Nephron progenitor cell (in vitro differentiated cells): ENCODE measurements around the gene HHATL.

Experiments used
- DNase-seq: peaks from one replicate; pipeline ENCODE4 v3.0.0; 2021
- H3K27ac Mint-ChIP-seq: 2 replicates; pipeline ENCODE4 v1.8.0; 2021; ENCODE audit warnings: mild to moderate bottlenecking, moderate library complexity, mixed read lengths
- H3K27me3 Mint-ChIP-seq: 2 replicates; pipeline ENCODE4 v1.8.0; 2021; ENCODE audit warnings: mild to moderate bottlenecking, low read depth, mixed read lengths; ENCODE audit not compliant: poor library complexity
- H3K36me3 Mint-ChIP-seq: 2 replicates; pipeline ENCODE4 v1.8.0; 2021; ENCODE audit warnings: low read depth, mixed read lengths
- H3K4me1 Mint-ChIP-seq: 2 replicates; pipeline ENCODE4 v1.8.0; 2021; ENCODE audit warnings: mixed read lengths
- H3K4me3 Mint-ChIP-seq: 2 replicates; pipeline ENCODE4 v1.8.0; 2021; ENCODE audit warnings: mild to moderate bottlenecking, moderate library complexity, mixed read lengths
- H3K9me3 Mint-ChIP-seq: 2 replicates; pipeline ENCODE4 v1.8.0; 2021; ENCODE audit warnings: mild to moderate bottlenecking, moderate library complexity, mixed read lengths
- CTCF ChIP-seq: fragments of 200-600 bp; sonication (generic); IDR thresholded peaks from 2 replicates; pipeline ENCODE4 v1.5.0; 2021; ENCODE audit warnings: antibody characterized with exemption

Gene HHATL

DNA sequence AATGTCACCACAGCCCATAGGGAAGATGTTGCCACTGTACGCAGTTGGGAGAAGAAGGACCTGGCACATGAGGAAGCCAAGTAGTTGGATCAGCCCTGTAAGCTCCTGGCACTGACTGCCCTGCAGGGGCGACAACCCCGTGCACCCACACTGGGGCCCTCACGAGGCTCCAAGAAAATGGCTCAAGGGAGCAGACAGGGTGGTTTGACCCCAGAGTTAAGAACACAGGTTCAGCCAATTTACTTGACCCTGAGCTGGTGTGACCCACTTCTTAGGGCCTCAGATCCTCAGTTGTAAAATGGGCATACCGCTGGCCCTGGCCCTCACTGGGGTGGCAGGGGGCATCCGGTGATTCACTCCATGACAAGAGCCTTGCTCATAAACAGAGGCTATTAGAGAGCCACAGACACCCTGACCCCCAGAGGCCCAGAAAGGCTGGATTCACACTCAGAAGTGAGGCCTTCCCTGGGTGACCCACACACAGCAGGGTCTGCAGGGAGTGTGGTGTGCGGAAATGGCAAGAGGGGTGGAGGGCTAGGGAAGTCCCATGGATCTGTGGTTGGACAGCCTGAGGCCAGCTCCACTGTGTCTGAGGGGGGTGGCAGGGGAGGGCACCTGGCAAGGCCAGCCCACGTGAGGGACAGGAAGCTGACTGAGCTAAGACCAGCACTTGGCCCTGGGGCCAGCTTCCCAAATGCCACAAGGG, 1.7 kb upstream of the HHATL start:
- TF ChIP-seq CTCF: no peak
- Mint-ChIP-seq H3K4me1 (peaks cover 6% of the 10 kb centered on the region), H3K36me3 (no peaks in the 10 kb centered on the region), H3K9me3 (no peaks in the 10 kb centered on the region), H3K27me3 (peaks cover 24% of the 10 kb centered on the region), H3K4me3 (no peak overlapping the region), H3K27ac (no peak overlapping the region)
- no peak for DNase-seq

DNA sequence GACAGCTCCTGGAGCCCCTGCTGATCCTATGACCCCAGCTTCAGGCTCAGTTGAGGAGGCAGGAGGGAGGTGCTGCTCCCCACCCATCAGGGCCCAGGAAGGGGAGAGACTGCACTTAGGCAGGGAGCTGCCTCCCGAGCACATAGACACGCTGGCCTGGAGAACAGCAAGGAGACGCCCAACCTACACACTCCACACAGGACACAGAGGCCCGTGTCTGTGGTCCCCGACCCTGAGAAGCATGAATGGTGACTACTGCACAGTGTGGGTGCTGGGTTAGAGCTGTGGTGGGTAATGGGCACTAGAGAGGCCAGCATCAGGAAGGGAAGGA, 1.1 kb upstream of the HHATL start:
- peaks cover 6% of the 10 kb centered on the region for H3K4me1 Mint-ChIP-seq
- DNase-seq: no peak
- H3K36me3 Mint-ChIP-seq: no peaks in the 10 kb centered on the region
- TF ChIP-seq CTCF: no peak
- H3K27me3 Mint-ChIP-seq: peaks cover 21% of the 10 kb centered on the region
- no peaks in the 10 kb centered on the region for H3K9me3 Mint-ChIP-seq
- H3K4me3 Mint-ChIP-seq: no peak overlapping the region
- H3K27ac Mint-ChIP-seq: no peak overlapping the region

GRCh38 chr3:42702982-42703694, 540 bp upstream of the HHATL start:
- H3K27ac Mint-ChIP-seq: no peak overlapping the region
- TF ChIP-seq CTCF: no peak
- peaks cover 21% of the 10 kb centered on the region for H3K27me3 Mint-ChIP-seq
- DNase-seq: no peak
- no peak overlapping the region for H3K4me3 Mint-ChIP-seq
- peaks cover 6% of the 10 kb centered on the region for H3K4me1 Mint-ChIP-seq
- H3K36me3 Mint-ChIP-seq: no peaks in the 10 kb centered on the region
- no peaks in the 10 kb centered on the region for H3K9me3 Mint-ChIP-seq

GRCh38 chr3:42701371-42702065, 1.1 kb downstream of the HHATL start:
- TF ChIP-seq CTCF: no peak
- no peaks in the 10 kb centered on the region for H3K9me3 Mint-ChIP-seq
- peaks cover 6% of the 10 kb centered on the region for H3K4me1 Mint-ChIP-seq
- H3K4me3 Mint-ChIP-seq: no peak overlapping the region
- H3K36me3 Mint-ChIP-seq: no peaks in the 10 kb centered on the region
- peaks cover 17% of the 10 kb centered on the region for H3K27me3 Mint-ChIP-seq
- H3K27ac Mint-ChIP-seq: no peak overlapping the region
- DNase-seq: peak; percentile 95

DNA sequence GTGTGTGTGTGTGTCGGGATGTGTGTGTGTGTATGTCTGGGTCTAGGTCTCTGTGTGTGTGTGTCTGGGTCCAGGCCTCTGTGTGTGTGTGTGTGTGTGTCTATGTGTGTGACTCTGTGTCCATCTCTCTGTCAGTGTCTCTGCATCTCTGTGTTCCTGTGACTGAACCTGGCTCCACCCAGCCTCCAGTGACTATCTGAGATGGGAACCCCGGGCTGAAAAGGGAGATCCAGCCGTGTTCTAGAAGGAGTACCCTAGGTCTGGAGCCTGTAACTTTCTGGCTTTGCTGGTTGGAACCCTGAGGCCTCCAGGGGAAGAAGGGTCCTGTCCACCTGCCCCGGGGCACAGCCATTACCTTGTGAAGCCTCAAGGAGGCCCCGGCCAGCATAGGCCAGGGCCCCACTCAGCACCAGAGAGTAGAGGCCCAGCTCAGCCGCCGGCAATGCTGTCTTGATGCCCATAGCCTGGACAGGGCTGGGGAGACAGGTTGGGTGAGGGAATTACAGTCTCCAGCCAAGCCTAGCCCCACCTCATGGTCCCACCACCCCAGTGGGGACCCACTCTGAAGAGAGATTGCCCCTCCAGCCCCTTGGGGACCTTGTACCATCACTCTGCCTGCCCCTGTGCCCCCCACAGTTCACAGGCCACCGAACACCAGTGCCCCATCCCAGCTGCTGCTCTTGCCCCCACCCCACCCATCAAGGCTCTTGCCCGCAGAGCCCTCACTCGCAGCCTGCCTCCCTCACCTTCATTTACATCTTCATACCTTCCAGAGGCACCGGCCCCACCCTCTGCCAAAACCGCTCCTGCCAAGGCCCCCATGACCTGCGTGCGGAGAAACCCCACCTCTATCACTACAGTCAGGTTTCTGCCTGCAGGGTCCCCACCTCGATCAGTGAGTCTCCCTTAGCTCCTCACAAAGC, 2.0 kb downstream of the HHATL start:
- DNase-seq: no peak
- Mint-ChIP-seq H3K27ac (no peak overlapping the region), H3K36me3 (no peaks in the 10 kb centered on the region), H3K9me3 (no peaks in the 10 kb centered on the region), H3K4me1 (peaks cover 6% of the 10 kb centered on the region), H3K4me3 (no peak overlapping the region), H3K27me3 (peaks cover 13% of the 10 kb centered on the region)
- no peak for TF ChIP-seq CTCF
